ENCODE data around the gene KLF5.

GRCh38 chr13:73107970-73108369 is 49.2 kb downstream of the KLF5 start:
- no peak for TF ChIP-seq CTCF (IDR thresholded peaks at IDR 0.05)
- TF ChIP-seq POLR2AphosphoS5 (IDR thresholded peaks at IDR 0.05), result no peak
- TF ChIP-seq POLR2A (IDR thresholded peaks at IDR 0.05), result no peak
- no peak for TF ChIP-seq EP300 (IDR thresholded peaks at IDR 0.05)

All from suprapubic skin (tissue), 4 donors.